MM.1S (cell line): Measurements from ENCODE around the gene GPC5.

Experiments
- DNase-seq: peaks from one replicate; pipeline ENCODE4 v3.0.0-alpha.2; 2015
- H2AFZ ChIP-seq: fragments of 300-600 bp; sonication (generic); 2 replicates; pipeline ENCODE4 v1.6.0; 2016; ENCODE audit warnings: antibody characterized with exemption, low read length
- H3F3A ChIP-seq: fragments of 300-600 bp; sonication (generic); 2 replicates; pipeline ENCODE4 v1.6.1; 2016; ENCODE audit warnings: mild to moderate bottlenecking, antibody characterized with exemption, low read length, moderate library complexity, mixed read lengths; ENCODE audit not compliant: insufficient read depth
- H3K27ac ChIP-seq: fragments of 300-600 bp; sonication (generic); 2 replicates; pipeline ENCODE4 v1.5.1; 2016; ENCODE audit warnings: mild to moderate bottlenecking, low read length
- H3K27me3 ChIP-seq: fragments of 300-600 bp; sonication (generic); replicated peaks from 2 replicates; pipeline ENCODE4 v1.6.0; 2016; ENCODE audit warnings: low read length; ENCODE audit not compliant: insufficient read depth
- H3K36me3 ChIP-seq: fragments of 300-600 bp; sonication (generic); replicated peaks from 2 replicates; pipeline ENCODE4 v1.6.1; 2016; ENCODE audit warnings: mild to moderate bottlenecking, low read length, mixed read lengths; ENCODE audit not compliant: insufficient read depth
- H3K4me1 ChIP-seq: fragments of 300-600 bp; sonication (generic); 2 replicates; pipeline ENCODE4 v1.6.1; 2016; ENCODE audit warnings: low read length, mixed read lengths
- H3K4me2 ChIP-seq: fragments of 300-600 bp; sonication (generic); 2 replicates; pipeline ENCODE4 v1.6.0; 2016; ENCODE audit warnings: low read depth, low read length
- H3K4me3 ChIP-seq: fragments of 300-600 bp; sonication (generic); 2 replicates; pipeline ENCODE4 v1.5.1; 2016; ENCODE audit warnings: low read length, mixed read lengths
- H3K79me2 ChIP-seq: fragments of 300-600 bp; sonication (generic); 2 replicates; pipeline ENCODE4 v1.6.1; 2016; ENCODE audit warnings: mixed run types, low read length, mixed read lengths
- H3K9ac ChIP-seq: fragments of 300-600 bp; sonication (generic); 2 replicates; pipeline ENCODE4 v1.6.1; 2016; ENCODE audit warnings: low read length, mixed read lengths
- H3K9me2 ChIP-seq: fragments of 300-600 bp; sonication (generic); replicated peaks from 2 replicates; pipeline ENCODE4 v1.6.1; 2016; ENCODE audit warnings: mild to moderate bottlenecking, low read length, mixed read lengths; ENCODE audit not compliant: insufficient read depth
- H3K9me3 ChIP-seq: fragments of 300-600 bp; sonication (generic); replicated peaks from 2 replicates; pipeline ENCODE4 v1.6.1; 2016; ENCODE audit warnings: mild to moderate bottlenecking, low read length, mixed read lengths; ENCODE audit not compliant: insufficient read depth
- H4K20me1 ChIP-seq: fragments of 300-600 bp; sonication (generic); 2 replicates; pipeline ENCODE4 v1.6.1; 2016; ENCODE audit warnings: mild to moderate bottlenecking, low read length, moderate library complexity, mixed read lengths; ENCODE audit not compliant: insufficient read depth
- EZH2 ChIP-seq: fragments of 300-600 bp; sonication (generic); optimal IDR thresholded peaks from 2 replicates; pipeline ENCODE3; 2017; ENCODE audit warnings: low read depth, mild to moderate bottlenecking, antibody characterized with exemption, low read length, mixed read lengths
- EZH2phosphoT487 ChIP-seq: fragments of 300-600 bp; sonication (generic); IDR thresholded peaks from 2 replicates; pipeline ENCODE4 v1.6.1; 2018; ENCODE audit warnings: antibody characterized with exemption, low read length
- TF ChIP-seq, protein P1 (sequence below): fragments of 300-600 bp; sonication (generic); IDR thresholded peaks from 2 replicates; pipeline ENCODE4 v1.5.1; 2016; ENCODE audit warnings: antibody characterized with exemption, low read length, mixed read lengths

GPC5 gene

DNA sequence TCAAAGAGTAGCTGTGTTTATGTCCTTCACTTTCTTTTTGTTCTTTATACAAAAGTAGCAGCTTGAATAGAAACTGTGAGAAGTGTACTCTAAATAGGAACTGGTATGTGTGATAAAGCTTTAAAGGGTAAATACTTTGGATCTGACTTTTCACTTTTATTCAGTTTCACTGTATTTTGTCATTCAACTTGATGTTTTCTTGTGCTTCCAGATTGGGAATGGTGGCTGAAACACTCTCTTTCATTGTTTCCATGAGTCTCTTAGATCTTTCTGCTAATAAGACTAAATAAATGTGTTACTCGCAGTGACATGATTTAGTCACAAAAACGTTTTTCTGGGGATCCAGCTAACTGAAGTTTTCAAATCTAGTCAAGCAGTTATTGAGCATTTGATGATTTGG lies 133.2 kb downstream of the GPC5 start:
- Histone ChIP-seq H3K27ac (no peak overlapping the region), H3K79me2 (no peaks in the 10 kb centered on the region), H4K20me1 (no peaks in the 10 kb centered on the region), H3K9me3 (no peaks in the 10 kb centered on the region), H3K4me3 (no peak overlapping the region), H3F3A (no peaks in the 10 kb centered on the region), H3K4me1 (no peaks in the 10 kb centered on the region), H2AFZ (no peak overlapping the region), H3K36me3 (no peaks in the 10 kb centered on the region), H3K27me3 (no peaks in the 10 kb centered on the region), H3K9me2 (no peaks in the 10 kb centered on the region), H3K9ac (no peak overlapping the region), H3K4me2 (no peak overlapping the region)
- TF ChIP-seq EZH2 (no peak), EZH2phosphoT487 (no peak)
- TF ChIP-seq, protein P1, sequence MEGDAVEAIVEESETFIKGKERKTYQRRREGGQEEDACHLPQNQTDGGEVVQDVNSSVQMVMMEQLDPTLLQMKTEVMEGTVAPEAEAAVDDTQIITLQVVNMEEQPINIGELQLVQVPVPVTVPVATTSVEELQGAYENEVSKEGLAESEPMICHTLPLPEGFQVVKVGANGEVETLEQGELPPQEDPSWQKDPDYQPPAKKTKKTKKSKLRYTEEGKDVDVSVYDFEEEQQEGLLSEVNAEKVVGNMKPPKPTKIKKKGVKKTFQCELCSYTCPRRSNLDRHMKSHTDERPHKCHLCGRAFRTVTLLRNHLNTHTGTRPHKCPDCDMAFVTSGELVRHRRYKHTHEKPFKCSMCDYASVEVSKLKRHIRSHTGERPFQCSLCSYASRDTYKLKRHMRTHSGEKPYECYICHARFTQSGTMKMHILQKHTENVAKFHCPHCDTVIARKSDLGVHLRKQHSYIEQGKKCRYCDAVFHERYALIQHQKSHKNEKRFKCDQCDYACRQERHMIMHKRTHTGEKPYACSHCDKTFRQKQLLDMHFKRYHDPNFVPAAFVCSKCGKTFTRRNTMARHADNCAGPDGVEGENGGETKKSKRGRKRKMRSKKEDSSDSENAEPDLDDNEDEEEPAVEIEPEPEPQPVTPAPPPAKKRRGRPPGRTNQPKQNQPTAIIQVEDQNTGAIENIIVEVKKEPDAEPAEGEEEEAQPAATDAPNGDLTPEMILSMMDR: no peak
- no peak for DNase-seq

DNA sequence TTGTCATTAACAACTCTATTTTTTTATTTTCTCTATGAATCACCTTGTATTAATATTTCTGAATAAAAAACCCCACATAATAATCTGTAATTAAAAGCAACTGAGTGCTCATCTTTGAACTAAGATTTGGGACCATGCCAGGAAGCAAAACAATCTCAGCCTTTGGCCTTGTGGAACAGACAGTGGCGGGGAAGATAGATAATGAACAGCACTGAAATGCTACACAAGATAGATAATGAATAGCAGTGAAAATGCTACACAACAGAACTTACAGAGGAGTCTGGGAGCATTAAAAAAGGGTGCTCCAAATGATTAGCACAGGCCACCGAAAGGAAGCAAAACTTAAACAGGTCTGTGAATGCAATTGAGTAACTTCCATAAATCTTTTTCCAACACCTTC lies 134.9 kb downstream of the GPC5 start:
- H4K20me1 ChIP-seq: no peaks in the 10 kb centered on the region
- H3K4me2 ChIP-seq: no peak overlapping the region
- no peaks in the 10 kb centered on the region for H3K9me3 ChIP-seq
- no peak for TF ChIP-seq EZH2phosphoT487
- TF ChIP-seq EZH2: no peak
- TF ChIP-seq, protein P1: no peak
- no peaks in the 10 kb centered on the region for H3K36me3 ChIP-seq
- no peaks in the 10 kb centered on the region for H3K4me1 ChIP-seq
- H3K27ac ChIP-seq: no peak overlapping the region
- no peak for DNase-seq
- no peak overlapping the region for H3K4me3 ChIP-seq
- H3F3A ChIP-seq: no peaks in the 10 kb centered on the region
- no peaks in the 10 kb centered on the region for H3K79me2 ChIP-seq
- H3K9ac ChIP-seq: no peak overlapping the region
- H3K27me3 ChIP-seq: no peaks in the 10 kb centered on the region
- H2AFZ ChIP-seq: no peak overlapping the region
- no peaks in the 10 kb centered on the region for H3K9me2 ChIP-seq

DNA sequence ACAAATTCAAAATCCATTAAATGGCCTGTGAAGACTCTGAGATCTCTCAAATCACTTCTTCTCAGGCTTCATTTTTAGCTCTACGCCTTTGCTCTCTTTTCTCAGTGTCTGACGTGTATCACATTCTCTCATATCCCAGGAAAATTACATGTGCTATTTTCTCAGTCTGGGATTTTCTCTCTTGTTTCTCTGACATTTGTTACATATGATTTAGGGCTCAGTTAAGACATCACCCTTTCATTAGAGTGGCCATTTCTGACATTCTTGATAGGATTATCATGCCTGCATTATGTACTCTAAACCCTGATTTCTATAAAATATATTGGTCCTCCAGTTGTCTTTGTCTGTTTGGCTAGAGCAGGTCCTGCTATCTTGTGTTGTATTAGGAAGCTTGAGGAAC lies 136.6 kb downstream of the GPC5 start:
- no peaks in the 10 kb centered on the region for H3K27me3 ChIP-seq
- H2AFZ ChIP-seq: no peak overlapping the region
- H3K4me1 ChIP-seq: no peaks in the 10 kb centered on the region
- no peak overlapping the region for H3K27ac ChIP-seq
- H3K79me2 ChIP-seq: no peaks in the 10 kb centered on the region
- no peaks in the 10 kb centered on the region for H4K20me1 ChIP-seq
- H3K4me3 ChIP-seq: no peak overlapping the region
- DNase-seq: no peak
- H3K36me3 ChIP-seq: no peaks in the 10 kb centered on the region
- no peaks in the 10 kb centered on the region for H3K9me3 ChIP-seq
- no peak overlapping the region for H3K4me2 ChIP-seq
- TF ChIP-seq EZH2phosphoT487: no peak
- no peak for TF ChIP-seq EZH2
- TF ChIP-seq, protein P1: no peak
- H3K9me2 ChIP-seq: no peaks in the 10 kb centered on the region
- H3F3A ChIP-seq: no peaks in the 10 kb centered on the region
- H3K9ac ChIP-seq: no peak overlapping the region
